Stimulated activated CD8-positive, alpha-beta memory T cell treated with anti-CD3 and anti-CD28 coated beads, Interleukin-15, amount 100 ng/mL, for 24 hours (primary cell): ENCODE results near the gene DNAJB13.

Experiments used
- DNase-seq: peaks from one replicate; pipeline ENCODE4 v3.0.0-alpha.2; 2020; ENCODE audit warnings: low read depth

DNAJB13 gene

DNA sequence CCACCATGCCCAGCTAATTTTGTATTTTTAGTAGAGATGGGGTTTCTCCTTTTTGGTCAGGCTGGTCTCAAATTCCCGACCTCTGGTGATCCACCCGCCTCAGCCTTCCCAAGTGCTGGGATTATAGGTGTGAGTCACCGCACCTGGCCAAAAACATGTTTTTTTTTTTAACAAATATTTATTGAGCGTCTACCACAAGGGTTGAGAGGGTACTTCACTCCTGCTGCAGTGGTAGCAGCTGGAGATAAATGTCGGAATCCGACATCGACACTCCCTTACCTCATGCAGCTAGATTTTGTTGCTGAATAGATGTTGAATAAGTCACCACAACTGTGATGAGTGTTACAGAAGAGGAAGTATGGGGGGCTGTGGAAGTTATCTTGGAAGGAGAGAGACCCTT is 971 bp downstream of the DNAJB13 start:
- DNase-seq, result no peak

DNA sequence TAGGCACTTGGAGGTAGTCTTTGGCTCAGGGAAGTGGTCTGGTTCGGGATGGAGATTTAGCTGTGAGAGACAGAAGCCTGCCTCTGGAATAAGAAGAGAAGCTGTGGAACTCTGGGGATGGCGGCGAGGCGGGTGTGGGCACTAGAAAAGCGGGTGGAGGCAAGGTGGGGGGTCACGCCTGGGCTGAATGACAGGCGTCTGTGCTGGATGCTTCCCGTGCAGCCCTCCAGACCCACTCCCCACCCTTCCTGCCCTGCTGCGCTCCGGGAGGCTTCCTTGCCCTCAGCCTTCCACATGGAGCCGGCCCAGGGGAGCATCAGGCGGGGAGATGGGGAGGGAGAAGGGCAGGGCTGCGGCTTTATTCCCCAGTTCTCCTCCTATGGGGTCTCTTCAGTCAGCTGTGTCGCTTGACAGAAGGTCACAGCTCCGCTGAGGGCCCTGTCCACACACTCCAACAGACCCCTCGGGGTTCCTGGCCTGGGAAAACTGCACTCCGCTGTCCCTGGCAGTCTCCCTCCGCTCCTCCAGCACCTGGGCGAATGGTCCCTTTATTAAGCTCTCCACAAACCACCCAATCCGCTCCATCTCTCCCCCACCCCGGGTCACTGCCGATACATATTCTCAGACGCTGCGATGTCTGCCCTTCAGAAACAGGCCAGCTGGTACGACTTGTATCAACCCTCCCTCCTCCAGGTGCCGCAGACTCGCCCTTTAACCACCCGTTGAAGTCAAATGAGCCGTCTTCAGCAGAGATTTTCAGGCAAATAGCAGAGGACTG is 6.2 kb downstream of the DNAJB13 start:
- DNase-seq, result no peak

DNA sequence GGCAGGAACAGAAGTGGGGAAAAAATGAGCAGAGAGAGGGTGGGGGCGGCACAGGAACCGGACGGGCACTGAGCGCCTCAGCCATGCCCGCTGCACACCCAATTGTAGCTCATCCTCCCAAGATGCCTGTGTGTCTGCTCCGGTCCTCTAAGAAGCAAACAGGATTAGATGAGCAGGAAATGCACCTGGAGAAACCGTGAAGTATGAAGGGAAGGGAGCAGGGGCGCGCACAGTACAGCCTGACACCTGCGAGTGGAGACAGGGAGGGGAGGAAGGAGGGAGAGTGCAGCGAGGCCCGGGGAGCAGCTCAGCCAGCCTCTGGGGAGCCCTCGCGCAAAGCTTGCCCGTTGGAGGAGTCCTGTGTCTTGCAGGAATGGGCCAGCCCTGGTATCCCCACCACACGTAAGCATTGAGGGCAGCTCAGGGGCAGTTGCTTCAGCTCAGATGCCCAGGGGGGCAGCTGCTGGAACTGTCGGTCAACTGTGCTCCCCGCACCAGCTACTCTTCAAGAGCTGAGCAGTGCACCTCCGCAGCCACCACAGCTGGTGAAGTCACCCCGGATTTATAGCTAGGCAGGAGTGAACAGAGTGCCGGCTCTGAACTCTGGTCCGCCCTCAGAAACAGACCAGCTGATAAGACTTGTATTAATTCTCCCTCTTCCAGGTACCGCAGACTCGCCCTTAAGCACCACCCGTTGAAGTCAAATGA is 7.0 kb downstream of the DNAJB13 start:
- DNase-seq, result no peak

DNA sequence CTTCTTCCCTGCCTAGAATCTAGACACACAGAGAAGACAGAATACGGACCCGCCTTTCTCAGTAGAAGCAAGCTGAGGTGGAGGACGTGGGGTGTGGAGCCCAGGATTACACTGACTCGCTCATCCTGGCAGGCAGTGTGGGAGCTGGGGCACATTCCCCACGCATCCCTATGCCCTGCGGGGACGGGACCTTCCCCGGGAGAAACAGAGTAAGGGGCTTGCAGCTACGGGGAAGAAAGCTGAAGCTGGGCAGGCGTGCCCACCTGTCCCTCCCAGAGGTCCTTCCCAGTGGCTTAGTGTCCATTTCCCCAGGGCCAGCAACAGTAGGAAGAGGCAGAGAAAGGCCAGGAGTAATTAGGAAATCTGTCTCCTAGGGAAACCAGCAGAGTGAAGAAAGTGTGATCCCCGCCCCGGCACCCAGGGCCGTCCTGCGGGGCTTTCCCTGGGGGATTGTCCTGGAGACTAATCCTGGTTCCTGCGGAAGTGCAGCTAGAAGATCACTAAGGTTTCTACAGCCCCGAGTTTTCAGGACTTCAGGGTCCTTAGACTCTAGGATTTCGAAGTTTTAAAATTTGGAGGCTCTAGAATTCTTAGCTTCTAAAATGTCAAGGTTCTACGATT is 7.8 kb downstream of the DNAJB13 start:
- no peak for DNase-seq

DNA sequence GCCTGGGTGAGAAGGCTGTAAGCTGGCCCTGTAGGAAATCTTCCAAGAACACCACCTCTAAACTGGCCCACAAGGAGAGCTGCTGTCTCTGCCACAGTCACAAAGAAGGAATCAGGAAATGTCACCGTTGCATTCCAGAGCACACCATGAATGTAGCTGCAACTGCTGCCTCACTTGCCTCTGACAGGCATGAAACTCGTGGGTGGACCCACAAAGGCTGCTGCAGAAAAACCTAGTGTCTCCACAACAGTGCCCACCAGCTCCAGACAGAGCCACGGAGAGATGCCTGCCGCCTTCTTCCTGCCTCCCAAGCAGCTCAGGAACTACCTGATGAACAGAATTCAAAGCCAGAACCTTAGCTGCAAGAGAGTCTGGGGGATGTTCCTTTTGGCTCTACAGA is 10.5 kb downstream of the DNAJB13 start:
- DNase-seq, result no peak

DNA sequence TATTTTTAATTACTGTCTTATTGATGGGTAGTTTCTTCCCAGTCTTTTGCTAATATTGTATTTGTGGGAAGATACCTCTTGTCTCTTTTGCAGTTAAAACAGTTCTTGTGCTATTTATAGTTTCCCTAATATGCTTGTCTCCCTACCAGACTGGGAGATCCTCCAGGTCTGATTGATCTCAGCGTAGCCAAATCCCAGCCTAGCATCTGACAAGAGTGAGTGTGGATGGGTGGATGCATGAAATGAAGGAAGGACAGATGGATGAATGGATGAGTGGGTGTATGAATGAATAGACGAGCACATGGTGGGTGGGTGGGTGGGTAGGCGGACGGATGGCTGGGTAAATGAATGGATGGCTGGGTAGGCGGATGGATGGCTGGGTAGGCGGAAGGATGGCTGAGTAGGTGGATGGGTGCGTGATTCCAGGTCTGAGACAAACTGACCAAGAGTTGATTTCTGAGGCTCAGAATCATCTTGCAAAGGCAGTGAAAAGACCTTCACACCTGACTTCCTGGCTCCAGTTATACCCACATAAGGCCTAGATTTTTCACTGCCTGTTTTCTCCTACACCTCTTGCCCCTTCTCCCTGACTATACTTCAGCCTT is 11.4 kb downstream of the DNAJB13 start:
- DNase-seq, result no peak

DNA sequence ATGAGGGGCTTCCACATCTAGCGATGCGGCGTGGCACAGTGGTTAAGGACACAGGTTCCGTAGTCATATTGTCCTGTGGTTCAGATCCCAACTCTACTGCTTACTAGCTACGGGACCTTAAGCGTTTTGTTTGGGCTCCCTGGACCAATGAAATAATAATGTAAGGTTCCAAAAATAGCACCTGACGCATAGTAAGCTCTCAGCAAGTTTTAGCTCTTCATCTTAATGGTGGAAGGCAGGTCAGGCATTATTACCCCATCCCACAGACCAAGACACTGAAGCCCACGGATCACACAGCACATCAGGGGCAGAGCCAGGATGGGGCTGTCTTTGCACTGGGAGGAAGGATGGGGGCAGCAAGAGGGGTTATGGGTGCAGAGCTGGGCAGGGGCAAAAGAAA is 13.0 kb downstream of the DNAJB13 start:
- no peak for DNase-seq

DNA sequence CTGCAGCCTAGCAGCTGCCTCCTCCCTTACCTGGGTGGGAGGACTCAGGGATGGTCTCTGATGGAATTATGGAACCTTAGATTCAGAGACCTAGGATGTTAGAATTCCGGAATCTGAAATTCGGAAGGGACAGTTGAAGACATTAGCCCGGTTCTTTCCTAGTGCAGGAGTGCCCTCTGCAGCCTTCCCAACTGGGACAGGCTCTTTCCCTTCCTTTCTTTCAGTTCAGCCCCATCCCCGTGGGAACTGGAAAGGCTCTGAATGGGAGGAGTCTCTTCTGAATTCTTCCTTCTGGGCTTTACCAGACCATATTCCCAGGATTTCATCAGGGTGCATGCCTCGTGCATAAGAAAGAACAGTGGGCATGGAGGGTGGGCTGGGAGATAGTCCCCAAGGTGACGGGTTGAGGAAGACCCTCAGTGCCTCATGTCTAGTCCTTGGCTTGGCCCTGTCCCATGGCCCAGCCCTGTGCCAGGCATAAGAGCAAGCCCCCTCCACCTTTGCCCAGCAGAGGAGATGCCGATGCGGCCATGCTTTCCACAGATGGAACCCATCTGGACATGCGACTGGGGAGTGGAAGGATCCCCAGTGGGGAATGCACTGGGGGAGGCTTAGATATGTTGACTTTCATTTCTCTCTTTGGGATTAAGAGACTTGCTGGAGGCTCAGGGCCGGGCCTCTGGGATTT is 14.4 kb downstream of the DNAJB13 start:
- no peak for DNase-seq

DNA sequence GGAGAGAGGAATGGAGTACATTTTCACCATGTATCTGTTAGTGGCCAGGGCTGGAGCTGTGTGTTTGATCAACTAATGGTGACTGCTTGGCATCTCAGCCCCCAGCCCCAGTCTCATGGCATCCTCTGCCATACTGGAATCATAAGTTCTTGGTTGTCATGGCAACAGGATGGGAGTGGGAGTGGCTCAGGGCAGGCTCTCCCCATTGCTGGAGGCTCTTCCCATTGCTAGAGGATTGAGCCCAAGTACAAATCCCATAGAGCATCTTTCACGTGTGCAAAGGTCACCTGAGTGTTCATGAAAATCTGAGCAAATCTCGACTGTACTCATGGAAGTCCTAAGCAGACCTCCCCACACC is 14.9 kb downstream of the DNAJB13 start:
- no peak for DNase-seq

DNA sequence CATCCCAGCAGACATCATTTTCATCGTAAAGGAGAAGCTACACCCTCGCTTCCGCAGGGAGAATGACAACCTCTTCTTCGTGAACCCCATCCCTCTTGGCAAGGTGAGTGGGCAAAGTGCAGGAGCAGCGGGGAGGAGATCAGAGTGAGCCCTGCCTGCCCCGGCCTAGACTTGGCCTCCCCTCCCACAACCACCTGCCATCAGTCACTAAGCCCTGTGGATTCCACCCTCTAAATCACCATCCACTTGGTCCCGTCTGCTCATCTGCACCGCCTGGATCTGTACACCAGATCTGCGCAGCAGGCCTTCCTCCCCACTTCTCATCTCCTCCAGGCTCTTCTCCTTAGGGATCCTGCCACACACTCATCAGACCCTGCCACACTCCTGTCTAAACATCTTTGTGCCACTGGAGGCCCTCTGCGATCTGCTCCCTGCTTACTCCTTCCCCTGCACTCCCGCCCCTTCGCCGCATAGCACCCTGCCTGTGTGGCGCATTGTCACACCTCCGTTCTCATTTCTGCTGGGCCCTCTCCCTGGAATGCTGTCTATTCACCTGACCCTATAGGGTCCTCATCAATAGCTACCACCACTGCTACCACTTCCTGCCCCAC is 17.6 kb downstream of the DNAJB13 start:
- no peak for DNase-seq

DNA sequence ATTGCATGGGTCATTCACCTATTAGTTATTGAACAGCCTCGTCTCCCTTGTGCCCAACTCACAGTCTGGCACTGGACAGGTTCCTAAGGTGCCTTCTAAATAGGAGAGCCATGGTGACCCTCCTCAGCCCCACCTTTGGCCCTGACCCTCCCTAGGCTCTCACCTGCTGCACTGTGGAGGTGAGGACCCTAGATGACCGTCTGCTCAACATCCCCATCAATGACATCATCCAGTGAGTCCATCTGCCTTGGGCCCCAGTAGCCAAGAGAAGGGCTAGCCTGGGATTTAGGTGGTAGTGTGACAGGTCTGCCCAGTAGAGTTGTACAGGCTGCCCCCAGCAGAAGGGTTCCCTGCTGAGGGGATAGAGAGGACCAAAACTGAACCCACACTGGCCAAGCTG is 18.3 kb downstream of the DNAJB13 start:
- no peak for DNase-seq

DNA sequence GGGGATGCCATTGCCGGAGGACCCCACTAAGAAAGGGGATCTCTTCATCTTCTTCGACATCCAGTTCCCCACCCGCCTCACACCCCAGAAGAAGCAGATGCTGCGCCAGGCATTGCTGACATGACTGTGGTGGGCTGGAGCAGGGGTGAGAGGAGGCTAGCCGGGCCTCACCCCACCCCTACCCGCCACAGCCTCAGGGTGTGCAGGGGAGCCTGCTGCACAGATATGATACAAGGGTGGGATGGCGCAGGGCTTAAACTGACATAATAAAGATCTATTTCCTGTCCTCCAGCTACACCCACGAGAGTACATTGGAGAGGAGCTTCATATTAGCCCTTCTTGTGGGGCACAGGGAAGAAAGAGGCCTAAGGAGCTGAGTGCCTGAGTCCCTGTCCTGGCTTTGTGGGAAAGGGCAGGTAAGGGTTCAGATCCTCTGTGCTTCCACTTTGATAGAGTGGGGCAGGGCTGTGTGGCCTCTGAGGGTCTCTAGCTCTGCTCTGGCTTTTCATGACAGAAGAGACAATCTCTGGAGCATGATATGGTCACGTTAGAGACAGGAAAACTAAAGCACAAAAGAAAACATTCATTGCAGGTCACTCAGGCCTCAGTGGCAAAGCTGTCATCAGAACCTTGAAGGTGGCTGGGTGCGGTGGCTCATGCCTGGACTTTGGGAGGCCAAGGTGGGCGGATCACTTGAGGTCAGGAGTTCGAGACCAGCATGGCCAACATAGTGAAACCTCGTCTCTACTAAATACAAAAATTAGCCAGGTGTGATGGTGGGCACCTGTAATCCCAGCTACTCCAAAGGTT is 19.4 kb downstream of the DNAJB13 start:
- DNase-seq, result no peak

DNA sequence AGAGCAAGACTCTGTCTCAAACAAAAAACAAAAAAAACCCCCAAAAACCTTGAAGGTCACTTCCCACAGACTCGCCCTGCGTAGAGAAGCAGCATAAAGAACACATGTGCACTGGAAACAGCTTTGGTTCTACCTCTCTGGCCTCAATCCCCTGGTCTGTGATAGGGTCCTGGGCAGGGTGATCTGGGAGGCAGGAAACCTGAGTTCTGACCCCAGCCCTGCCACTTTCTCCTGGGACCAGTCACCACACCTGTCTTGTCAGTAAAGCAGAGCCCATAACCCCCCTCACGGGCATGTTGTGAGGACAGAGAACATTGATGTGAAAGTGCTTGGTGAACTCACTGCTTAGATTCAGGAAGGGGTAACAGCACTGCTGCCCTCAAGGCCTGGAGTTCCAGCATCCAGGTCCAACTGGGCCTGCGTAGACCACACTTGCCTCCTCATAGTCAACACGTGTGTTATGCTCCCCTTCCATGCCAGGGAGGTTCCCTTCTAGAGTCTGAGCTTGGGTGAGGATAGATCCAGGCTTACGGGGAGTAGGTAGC is 20.4 kb downstream of the DNAJB13 start:
- no peak for DNase-seq

DNA sequence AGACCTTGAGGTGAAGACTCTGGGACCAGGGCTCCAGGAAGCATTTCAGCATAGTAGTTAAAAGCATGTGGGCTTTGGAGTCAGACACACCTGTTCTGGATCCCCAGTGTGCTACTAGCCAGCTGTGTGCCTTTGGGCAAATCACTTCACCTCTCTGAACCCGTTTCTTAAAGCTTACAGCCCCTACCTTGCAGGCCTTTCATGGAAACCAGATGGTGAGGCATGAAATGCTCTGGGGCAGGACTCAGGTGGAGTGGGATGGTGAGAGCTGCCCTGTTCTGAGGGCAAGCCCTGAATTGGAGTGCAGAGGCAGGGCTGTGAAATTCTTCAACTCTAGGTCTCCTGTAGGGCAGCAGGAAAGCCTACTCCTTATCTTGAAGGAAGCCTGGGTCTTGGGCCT is 21.4 kb downstream of the DNAJB13 start:
- DNase-seq, result no peak

DNA sequence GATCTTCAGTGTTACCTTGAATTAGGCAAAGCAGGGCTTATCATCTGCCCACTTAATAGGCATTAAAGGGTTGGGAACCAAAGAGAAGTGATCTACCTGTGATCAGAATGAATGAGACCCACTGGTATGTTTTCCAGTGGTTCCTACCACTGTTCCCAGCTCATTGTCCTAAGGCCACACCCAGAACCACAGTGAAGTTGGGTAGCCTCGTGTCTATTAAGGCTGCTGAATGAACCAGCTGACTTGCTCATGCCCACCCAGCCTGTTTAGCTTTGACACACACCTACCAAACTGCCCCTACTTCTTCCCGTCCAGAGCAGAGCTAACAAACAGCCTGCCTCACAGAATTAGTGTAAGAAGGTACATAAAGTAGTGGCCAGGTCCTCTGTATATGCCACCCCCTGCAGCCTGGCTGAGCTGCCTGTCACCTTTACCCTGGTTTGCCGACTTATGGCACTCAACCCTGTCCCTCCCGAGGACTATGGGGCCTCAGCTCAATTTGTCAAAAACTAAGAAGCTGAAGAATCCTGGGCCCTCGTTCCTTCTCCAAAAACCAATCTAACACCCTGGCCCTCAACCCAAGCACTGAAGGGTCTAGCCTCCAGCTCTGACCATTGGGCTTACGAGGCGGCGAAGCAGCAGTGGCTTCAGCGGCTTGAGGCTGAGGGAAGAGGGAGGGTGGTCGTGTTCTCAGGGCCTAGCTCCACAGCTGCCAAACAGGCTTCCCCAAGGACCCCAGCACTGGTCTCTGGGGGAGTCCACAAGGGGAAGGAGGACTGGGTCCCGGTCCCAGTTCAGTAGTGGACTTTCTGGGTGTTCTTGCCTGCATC is 22.0 kb downstream of the DNAJB13 start:
- DNase-seq, result no peak

DNA sequence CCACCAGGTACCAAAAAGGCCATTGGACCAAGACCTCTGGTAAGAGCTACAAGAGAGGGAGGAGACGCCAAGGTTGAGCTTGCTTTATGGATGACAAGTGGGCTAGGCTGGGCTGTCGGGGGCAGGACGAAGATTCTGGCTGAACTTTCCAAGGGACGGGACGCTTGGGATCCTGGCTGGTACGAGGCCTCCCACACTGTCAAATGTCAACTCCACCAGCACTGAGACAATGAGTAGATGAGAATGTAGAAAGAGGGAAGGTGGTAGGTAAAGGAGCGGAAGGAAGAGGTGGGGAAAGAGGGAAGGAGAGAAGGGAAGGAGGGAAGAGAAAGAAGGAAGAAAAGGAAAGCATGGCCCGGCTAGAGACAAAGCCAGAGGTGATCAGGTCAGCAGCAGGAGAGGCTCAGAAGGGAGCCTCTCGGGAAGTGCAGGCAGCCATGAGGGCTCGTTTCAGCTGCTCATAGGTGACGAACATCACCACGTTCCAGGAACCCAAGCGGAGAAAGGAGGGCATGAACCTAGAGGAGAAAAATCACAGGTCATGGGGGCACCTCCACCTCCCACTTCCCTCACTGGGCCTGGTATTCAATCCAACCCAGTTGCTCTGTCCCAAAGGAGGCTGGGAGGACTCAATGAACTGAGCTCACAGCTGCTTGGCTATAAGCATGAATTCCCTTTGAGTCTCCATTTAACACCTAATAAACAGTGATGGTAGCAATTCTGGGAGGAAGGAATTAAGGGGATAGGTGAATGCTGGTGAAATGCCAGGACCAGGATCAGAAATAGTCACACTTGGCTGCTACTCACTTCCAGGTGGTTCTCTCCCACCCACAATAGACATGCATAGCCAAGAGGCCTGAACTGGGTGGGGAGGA is 24.0 kb downstream of the DNAJB13 start:
- no peak for DNase-seq

DNA sequence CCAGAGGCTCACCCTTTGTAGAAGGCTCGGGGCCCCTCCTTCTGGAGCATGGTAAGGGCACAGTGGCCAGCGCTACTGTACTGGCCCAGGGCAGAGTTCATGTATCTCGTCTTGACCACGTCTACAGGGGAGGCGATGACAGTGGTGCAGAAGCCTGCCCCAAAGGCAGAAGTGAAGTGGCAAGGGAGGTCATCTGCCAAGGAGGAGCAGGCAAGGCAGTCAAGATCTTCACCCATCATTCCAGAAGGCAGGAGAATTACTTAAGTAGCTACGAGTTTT is 24.6 kb downstream of the DNAJB13 start:
- DNase-seq, result no peak

DNA sequence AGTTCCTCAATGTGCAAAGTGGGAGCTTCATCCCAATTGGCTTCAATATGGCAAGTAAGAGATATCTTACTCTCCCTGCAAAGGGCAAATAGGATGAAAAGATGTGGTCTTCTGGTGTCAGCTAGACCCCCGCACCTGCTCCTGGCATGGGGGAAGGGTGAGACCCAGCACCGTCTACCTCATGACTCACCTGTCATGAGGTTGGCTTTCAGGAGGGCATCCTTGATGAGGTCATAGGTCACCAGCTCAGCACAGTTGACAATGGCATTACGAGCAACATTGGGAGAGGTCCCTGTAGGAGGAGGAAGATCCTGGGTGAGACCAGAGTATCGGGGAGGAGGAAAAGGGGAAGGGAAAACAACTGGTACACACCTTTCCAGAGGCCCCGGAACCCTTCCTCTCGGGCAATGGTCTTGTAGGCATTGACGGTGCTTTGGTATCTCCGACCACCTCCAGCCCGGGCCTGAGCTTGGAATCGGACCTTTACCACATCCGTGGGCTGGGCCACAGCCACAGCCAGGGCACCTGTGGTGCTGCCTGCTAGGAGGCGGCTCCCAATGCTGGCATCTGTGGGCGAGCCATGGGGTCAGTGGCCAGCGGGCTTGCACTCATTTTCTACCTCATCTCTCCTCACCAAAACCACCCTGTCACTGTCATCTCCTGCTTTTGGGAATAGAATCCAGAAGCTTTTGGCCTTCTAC is 25.8 kb downstream of the DNAJB13 start:
- DNase-seq, result no peak
